OCI-LY7 (cell line): Measurements from ENCODE around the gene ADCY5. TPM values are rescaled to one million over a fixed set of nuclear protein-coding genes. Genes with fewer than 3 reads are reported as not detected.

Experiments used
- BruUV-seq: library from RNA; stranded (reverse); fragments of 400-500 nt; replicated peaks from 2 replicates; lab custom pipeline; 2021; lab: Mats Ljungman, UMichigan
- CTCF ChIA-PET: fragments of 300-600 bp; sonication (Branson Sonifier 250); formaldehyde crosslinking; loops from one replicate; lab custom pipeline; 2022; ENCODE audit warnings: antibody characterized with exemption; ENCODE audit not compliant: unreplicated experiment; lab: Charles Lee
- POLR2A ChIA-PET: fragments of 300-600 bp; sonication (Branson Sonifier 250); formaldehyde crosslinking; loops from one replicate; lab custom pipeline; 2022; ENCODE audit warnings: antibody characterized with exemption; lab: Charles Lee
- DNase-seq: peaks from one replicate; pipeline ENCODE4 v3.0.0-alpha.2; 2015; ENCODE audit warnings: low spot score
- H2AFZ ChIP-seq: fragments of 200-600 bp; sonication (generic), shearing (Covaris generic); 2 replicates; pipeline ENCODE4 v1.6.1; 2014; ENCODE audit warnings: mild to moderate bottlenecking, antibody characterized with exemption, low read length, moderate library complexity
- H3K27ac ChIP-seq: fragments of 200-600 bp; sonication (generic); 2 replicates; pipeline ENCODE4 v1.5.1; 2014; ENCODE audit warnings: mixed run types, low read depth, mild to moderate bottlenecking, moderate library complexity, low read length, inconsistent platforms; ENCODE audit not compliant: poor library complexity, severe bottlenecking
- H3K36me3 ChIP-seq: fragments of 200-600 bp; sonication (generic); 2 replicates; pipeline ENCODE4 v1.6.1; 2014; ENCODE audit warnings: mild to moderate bottlenecking, antibody characterized with exemption, low read length, moderate library complexity, mixed read lengths; ENCODE audit not compliant: insufficient read depth
- H3K4me1 ChIP-seq: fragments of 200-600 bp; sonication (generic); 2 replicates; pipeline ENCODE4 v1.5.1; 2014; ENCODE audit warnings: mild to moderate bottlenecking, low read length; ENCODE audit not compliant: insufficient read depth, poor library complexity, severe bottlenecking
- H3K4me2 ChIP-seq: fragments of 200-600 bp; sonication (generic); 2 replicates; pipeline ENCODE4 v1.6.1; 2014; ENCODE audit warnings: mild to moderate bottlenecking, low read length
- H3K4me3 ChIP-seq: fragments of 200-600 bp; sonication (generic); 2 replicates; pipeline ENCODE4 v1.5.1; 2014; ENCODE audit warnings: mild to moderate bottlenecking, low read depth, low read length; ENCODE audit not compliant: poor library complexity, severe bottlenecking
- H3K79me2 ChIP-seq: fragments of 200-600 bp; sonication (generic); 2 replicates; pipeline ENCODE4 v1.6.1; 2016; ENCODE audit warnings: low read depth, mild to moderate bottlenecking, low read length, moderate library complexity, mixed read lengths; ENCODE audit not compliant: insufficient read depth
- H3K9me2 ChIP-seq: fragments of 200-600 bp; sonication (generic); 2 replicates; pipeline ENCODE4 v1.6.1; 2016; ENCODE audit warnings: mild to moderate bottlenecking, low read length, mixed read lengths; ENCODE audit not compliant: insufficient read depth
- H3K9me3 ChIP-seq: fragments of 200-600 bp; sonication (generic); 2 replicates; pipeline ENCODE4 v1.6.1; 2014; ENCODE audit warnings: mild to moderate bottlenecking, mixed run types, low read length, mixed read lengths
- H4K20me1 ChIP-seq: fragments of 200-600 bp; sonication (generic); 2 replicates; pipeline ENCODE4 v1.6.1; 2014; ENCODE audit warnings: mild to moderate bottlenecking, antibody characterized with exemption, low read length, moderate library complexity, mixed read lengths; ENCODE audit not compliant: insufficient read depth
- CTCF ChIP-seq: fragments of 200-600 bp; sonication (generic); conservative IDR thresholded peaks from 2 replicates; pipeline ENCODE4 v1.5.1; 2014; ENCODE audit warnings: mild to moderate bottlenecking, antibody characterized with exemption, low read length, moderate library complexity, mixed read lengths
- EZH2phosphoT487 ChIP-seq: fragments of 200-600 bp; sonication (generic); IDR thresholded peaks from 2 replicates; pipeline ENCODE4 v1.6.1; 2018; ENCODE audit warnings: low read depth, borderline replicate concordance, mild to moderate bottlenecking, mixed run types, antibody characterized with exemption, low read length, moderate library complexity, mixed read lengths
- intact Hi-C: fragments of 100-400 bp; cut with micrococcal nuclease; formaldehyde crosslinking; loops from one replicate; pipeline ENCODE4 v1.10.0; 2022; ENCODE audit not compliant: unreplicated experiment
- total RNA-seq, 2 experiments: library from RNA; depleted of rRNA in 1 of 2; stranded (reverse); fragments of >200 nt in 1 of 2; shearing (Covaris generic) in 1 of 2; gene quantifications; 2 replicates each; pipeline ENCODE4 v1.2.3, GENCODE V29; 2014 to 2022

Gene ADCY5
- total RNA-seq, 2 experiments from 2014 or later = 0.03 to 0.63 TPM

- intact Hi-C loops = no loop called here
These were observed 121.4 kb downstream of the ADCY5 start for GRCh38 chr3:123327480-123327879.

GRCh38 chr3:123326531-123326930, 122.4 kb downstream of the ADCY5 start:
- POLR2A ChIA-PET = no interaction called here
- TF ChIP-seq EZH2phosphoT487 (no peak), CTCF (no peak)
- H3K36me3 ChIP-seq = no peaks in the 10 kb centered on the region
- no peaks in the 10 kb centered on the region for H3K79me2 ChIP-seq
- no peaks in the 10 kb centered on the region for H4K20me1 ChIP-seq
- no peak overlapping the region for H3K4me3 ChIP-seq
- H3K9me3 ChIP-seq = no peaks in the 10 kb centered on the region
- no peak for DNase-seq
- CTCF ChIA-PET = no interaction called here
- H3K4me1 ChIP-seq = no peaks in the 10 kb centered on the region
- no TSS peak for BruUV-seq
- no peaks in the 10 kb centered on the region for H3K9me2 ChIP-seq
- H3K4me2 ChIP-seq = no peak overlapping the region
- H2AFZ ChIP-seq = no peak overlapping the region
- no peak overlapping the region for H3K27ac ChIP-seq
- intact Hi-C loops = no loop called here

More at GRCh38 chr3:123327480-123327879, 121.4 kb downstream of the ADCY5 start:
- ChIA-PET POLR2A (no interaction called here), CTCF (interaction anchor here (1.0 kb wide), 1 partner anchor 222 kb away, joined by 3 read pairs; no protein-coding TSS in a partner anchor)
- Histone ChIP-seq H2AFZ (no peak overlapping the region), H3K4me2 (no peak overlapping the region), H3K79me2 (no peaks in the 10 kb centered on the region), H3K9me2 (no peaks in the 10 kb centered on the region), H3K27ac (no peak overlapping the region), H3K36me3 (no peaks in the 10 kb centered on the region), H3K9me3 (no peaks in the 10 kb centered on the region), H3K4me1 (no peaks in the 10 kb centered on the region), H3K4me3 (no peak overlapping the region), H4K20me1 (no peaks in the 10 kb centered on the region)
- TF ChIP-seq EZH2phosphoT487 (no peak), CTCF (no peak)
- BruUV-seq = no TSS peak
- DNase-seq = no peak

- CTCF ChIA-PET = interaction anchor here (0.6 kb wide), 1 partner anchor 14 kb away, joined by 3 read pairs; no protein-coding TSS in a partner anchor
- no peak for TF ChIP-seq CTCF
- TF ChIP-seq EZH2phosphoT487 = no peak
These were observed 123.1 kb downstream of the ADCY5 start for GRCh38 chr3:123325766-123326256.

More at GRCh38 chr3:123325766-123326256, 123.1 kb downstream of the ADCY5 start:
- no peaks in the 10 kb centered on the region for H3K9me2 ChIP-seq
- intact Hi-C loops = no loop called here
- DNase-seq = no peak
- POLR2A ChIA-PET = no interaction called here
- no peaks in the 10 kb centered on the region for H3K9me3 ChIP-seq
- H3K4me2 ChIP-seq = no peak overlapping the region
- no peaks in the 10 kb centered on the region for H4K20me1 ChIP-seq
- no peak overlapping the region for H3K4me3 ChIP-seq
- no peaks in the 10 kb centered on the region for H3K79me2 ChIP-seq
- no peak overlapping the region for H2AFZ ChIP-seq
- H3K36me3 ChIP-seq = no peaks in the 10 kb centered on the region
- no TSS peak for BruUV-seq
- no peaks in the 10 kb centered on the region for H3K4me1 ChIP-seq
- H3K27ac ChIP-seq = no peak overlapping the region
